H9 (cell line): Measurements from ENCODE around the gene MIEF2. TPM values are rescaled to one million over a fixed set of nuclear protein-coding genes. Genes with fewer than 3 reads are reported as not detected.

Source experiments
- DNase-seq: peaks from one replicate; pipeline ENCODE4 v3.0.0-alpha.2; 2017
- H2AFZ ChIP-seq: one replicate; pipeline ENCODE4 v1.6.1; 2013; ENCODE audit warnings: mild to moderate bottlenecking, low read length, control low read depth, moderate library complexity
- H2AK5ac ChIP-seq: 2 replicates; pipeline ENCODE4 v1.6.1; 2013; ENCODE audit warnings: low read length, control low read depth, mixed read lengths; ENCODE audit not compliant: insufficient read length
- H2BK120ac ChIP-seq: one replicate; pipeline ENCODE4 v1.6.1; 2013; ENCODE audit warnings: low read depth, mild to moderate bottlenecking, low read length, control low read depth, inconsistent platforms; ENCODE audit not compliant: poor library complexity, severe bottlenecking
- H2BK12ac ChIP-seq: 2 replicates; pipeline ENCODE4 v1.6.1; 2013; ENCODE audit warnings: low read length, control low read depth, mixed read lengths, low read depth; ENCODE audit not compliant: insufficient read length
- H2BK15ac ChIP-seq: 2 replicates; pipeline ENCODE4 v1.6.1; 2013; ENCODE audit warnings: low read depth, low read length, control low read depth
- H2BK20ac ChIP-seq: one replicate; pipeline ENCODE4 v1.6.1; 2013; ENCODE audit warnings: low read depth, mild to moderate bottlenecking, low read length, control low read depth, inconsistent platforms; ENCODE audit not compliant: poor library complexity, severe bottlenecking
- H2BK5ac ChIP-seq: 2 replicates; pipeline ENCODE4 v1.6.1; 2013; ENCODE audit warnings: low read length, control low read depth, mixed read lengths; ENCODE audit not compliant: insufficient read length
- H3K14ac ChIP-seq: 2 replicates; pipeline ENCODE4 v1.6.1; 2013; ENCODE audit warnings: low read length, control low read depth; ENCODE audit not compliant: insufficient read depth
- H3K18ac ChIP-seq: 2 replicates; pipeline ENCODE4 v1.6.1; 2013; ENCODE audit warnings: low read depth, mild to moderate bottlenecking, mixed read lengths, low read length, control low read depth; ENCODE audit not compliant: insufficient read length
- H3K23ac ChIP-seq: 2 replicates; pipeline ENCODE4 v1.6.1; 2013; ENCODE audit warnings: low read length, control low read depth, mixed read lengths, low read depth; ENCODE audit not compliant: insufficient read length
- H3K23me2 ChIP-seq: 2 replicates; pipeline ENCODE4 v1.6.1; 2013; ENCODE audit warnings: low read depth, mild to moderate bottlenecking, mixed read lengths, low read length, control low read depth; ENCODE audit not compliant: insufficient read length, poor library complexity, severe bottlenecking
- H3K27ac ChIP-seq: 2 replicates; pipeline ENCODE4 v1.5.1; 2013; ENCODE audit warnings: low read length, control low read depth, mixed read lengths, low read depth; ENCODE audit not compliant: insufficient read length
- H3K27me3 ChIP-seq: 2 replicates; pipeline ENCODE4 v1.6.1; 2013; ENCODE audit warnings: low read length, control low read depth, inconsistent platforms; ENCODE audit not compliant: insufficient read depth
- H3K4ac ChIP-seq: 2 replicates; pipeline ENCODE4 v1.6.1; 2013; ENCODE audit warnings: low read depth, mild to moderate bottlenecking, control low read depth, inconsistent platforms, low read length, moderate library complexity
- H3K4me1 ChIP-seq: 2 replicates; pipeline ENCODE4 v1.6.1; 2013; ENCODE audit warnings: low read length, control low read depth, inconsistent platforms; ENCODE audit not compliant: insufficient read depth
- H3K4me2 ChIP-seq: 2 replicates; pipeline ENCODE4 v1.6.1; 2013; ENCODE audit warnings: low read length, control low read depth, mixed read lengths; ENCODE audit not compliant: insufficient read length, insufficient read depth
- H3K56ac ChIP-seq: 2 replicates; pipeline ENCODE4 v1.6.1; 2013; ENCODE audit warnings: low read depth, mild to moderate bottlenecking, mixed read lengths, low read length, control low read depth; ENCODE audit not compliant: insufficient read length
- H3K79me1 ChIP-seq: 2 replicates; pipeline ENCODE4 v1.6.1; 2013; ENCODE audit warnings: low read depth, mild to moderate bottlenecking, moderate library complexity, low read length, control low read depth, inconsistent platforms; ENCODE audit not compliant: insufficient read depth, poor library complexity, severe bottlenecking
- H3K79me2 ChIP-seq: 2 replicates; pipeline ENCODE4 v1.6.1; 2013; ENCODE audit warnings: low read length, control low read depth, inconsistent platforms; ENCODE audit not compliant: insufficient read depth
- H3K9ac ChIP-seq: 2 replicates; pipeline ENCODE4 v1.6.1; 2013; ENCODE audit warnings: low read length, control low read depth, mixed read lengths; ENCODE audit not compliant: insufficient read length; ENCODE audit errors: extremely low read depth
- H3K9me3 ChIP-seq: one replicate; pipeline ENCODE4 v1.6.1; 2013; ENCODE audit warnings: low read depth, low read length, inconsistent platforms; ENCODE audit not compliant: control insufficient read depth
- H3T11ph ChIP-seq: one replicate; pipeline ENCODE4 v1.6.1; 2013; ENCODE audit warnings: mild to moderate bottlenecking, low read length, control low read depth, inconsistent platforms
- H4K20me1 ChIP-seq: one replicate; pipeline ENCODE4 v1.6.1; 2013; ENCODE audit not compliant: control insufficient read depth, insufficient read length, insufficient read depth
- H4K5ac ChIP-seq: 2 replicates; pipeline ENCODE4 v1.6.1; 2013; ENCODE audit warnings: low read depth, mild to moderate bottlenecking, mixed read lengths, low read length, control low read depth; ENCODE audit not compliant: insufficient read length
- H4K8ac ChIP-seq: replicated peaks from 2 replicates; pipeline ENCODE4 v1.6.1; 2013; ENCODE audit warnings: low read length, control low read depth, mixed read lengths, low read depth; ENCODE audit not compliant: insufficient read length
- H4K91ac ChIP-seq: 2 replicates; pipeline ENCODE4 v1.6.1; 2013; ENCODE audit warnings: low read depth, mild to moderate bottlenecking, moderate library complexity, mixed read lengths, low read length, control low read depth; ENCODE audit not compliant: insufficient read length
- H3K27ac Mint-ChIP-seq, 3 experiments: 2 replicates in 2 of 3; 3 replicates in 1 of 3; pipeline ENCODE4 v1.8.0; 2020 to 2021; ENCODE audit warnings: mixed read lengths in 3 of 3, mild to moderate bottlenecking in 1 of 3, moderate library complexity in 1 of 3
- H3K27me3 Mint-ChIP-seq: 2 replicates; pipeline ENCODE4 v1.8.0; 2021; ENCODE audit warnings: low read depth, mild to moderate bottlenecking, moderate library complexity, mixed read lengths
- H3K36me3 Mint-ChIP-seq, 3 experiments: 2 replicates in 2 of 3; 3 replicates in 1 of 3; pipeline ENCODE4 v1.8.0; 2020 to 2021; ENCODE audit warnings: low read depth in 3 of 3, mixed read lengths in 3 of 3; ENCODE audit not compliant: insufficient read depth in 1 of 3
- H3K4me1 Mint-ChIP-seq, 2 experiments: 2 replicates each; pipeline ENCODE4 v1.8.0; 2020; ENCODE audit warnings: mixed read lengths in 2 of 2
- H3K4me3 Mint-ChIP-seq, 2 experiments: 2 replicates in 1 of 2; 3 replicates in 1 of 2; pipeline ENCODE4 v1.8.0; 2020 to 2021; ENCODE audit warnings: mild to moderate bottlenecking in 2 of 2, mixed read lengths in 2 of 2, moderate library complexity in 1 of 2
- H3K9me3 Mint-ChIP-seq, 2 experiments: 2 replicates in 1 of 2; 3 replicates in 1 of 2; pipeline ENCODE4 v1.8.0; 2020; ENCODE audit warnings: mild to moderate bottlenecking in 2 of 2, mixed read lengths in 2 of 2, moderate library complexity in 1 of 2
- WGBS: extraction: QIAGEN DNeasy Blood & Tissue Kit; methylation state at CpG from one replicate; pipeline ENCODE4 v1.1.7; 2013; ENCODE audit warnings: missing lambda C conversion rate, low lambda C conversion rate, mixed read lengths; ENCODE audit not compliant: insufficient read length; ENCODE audit errors: extremely low coverage; 5-methylcytosine and 5-hydroxymethylcytosine counted together
- total RNA-seq: library from RNA; stranded (reverse); gene quantifications from 2 replicates; pipeline ENCODE4 v1.2.1, GENCODE V29; 2021
- TF ChIP-seq, protein P1 (sequence below): fragments of 200-600 bp; sonication (generic); conservative IDR thresholded peaks from 3 replicates; pipeline ENCODE4 v1.8.0; 2021; ENCODE audit warnings: antibody characterized with exemption, mild to moderate bottlenecking

MIEF2 gene
- total RNA-seq, 1 experiment from 2014 or later = 10.3 TPM

DNA sequence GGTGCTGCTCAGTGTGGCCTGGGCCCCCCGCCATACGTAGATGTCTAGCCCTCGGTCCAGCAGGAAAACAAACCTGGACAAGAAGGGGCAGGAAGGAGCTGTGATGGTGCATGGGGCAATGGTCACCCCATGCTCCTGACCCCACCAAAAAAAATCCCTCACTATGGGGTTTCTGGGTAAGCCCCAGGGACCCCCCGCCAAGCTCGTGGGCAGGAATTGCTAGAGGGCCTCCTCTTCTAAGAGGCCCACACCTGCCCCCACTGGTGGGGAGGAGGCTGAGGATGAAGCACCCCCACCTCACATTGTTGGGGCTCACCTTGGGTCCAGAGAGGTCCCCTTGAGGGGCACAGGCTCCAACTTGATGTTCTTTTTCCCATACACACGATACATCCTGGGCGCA is 11.7 kb upstream of the MIEF2 start:
- no peak overlapping the region for H2BK20ac ChIP-seq
- no peak overlapping the region for H2AFZ ChIP-seq
- no peak overlapping the region for H3K4me2 ChIP-seq
- H3K9me3 ChIP-seq = no peaks in the 10 kb centered on the region
- no peaks in the 10 kb centered on the region for H3K79me2 ChIP-seq
- H3K23ac ChIP-seq = no peak overlapping the region
- no CpG with 5 or more reads among the region's 7 CpGs for WGBS
- peaks cover 3% of the 10 kb centered on the region for H4K20me1 ChIP-seq
- no peak overlapping the region for H2AK5ac ChIP-seq
- no peak overlapping the region for H4K5ac ChIP-seq
- peak overlapping the region in 1 of 3 experiments; percentile 93; a peak in 1 of 7 replicates for H3K27ac Mint-ChIP-seq
- H3K79me1 ChIP-seq = no peaks in the 10 kb centered on the region
- no peak overlapping the region for H3K27ac ChIP-seq
- no peaks in the 10 kb centered on the region; the same call in 1 of the 2 replicates for H3K27me3 Mint-ChIP-seq
- H3K18ac ChIP-seq = no peak overlapping the region
- H4K8ac ChIP-seq = no peak overlapping the region
- H3K4ac ChIP-seq = no peak overlapping the region
- peaks cover 3% of the 10 kb centered on the region; the same call in 1 of the 2 replicates for H3K4me1 ChIP-seq
- H3K9me3 Mint-ChIP-seq = no peaks in the 10 kb centered on the region; a peak in 1 of 5 replicates
- H3T11ph ChIP-seq = no peak overlapping the region
- no peaks in the 10 kb centered on the region for H3K27me3 ChIP-seq
- no peak overlapping the region for H3K4me3 Mint-ChIP-seq
- no peak overlapping the region for H4K91ac ChIP-seq
- no peak overlapping the region for H3K56ac ChIP-seq
- DNase-seq = no peak
- H2BK5ac ChIP-seq = no peak overlapping the region
- H3K36me3 Mint-ChIP-seq = peaks cover 26 to 87% (median 85%) of the 10 kb centered on the region in 3 experiments; a peak in 6 of 7 replicates
- no peak overlapping the region for H3K14ac ChIP-seq
- H3K9ac ChIP-seq = no peak overlapping the region
- no peak overlapping the region for H2BK15ac ChIP-seq
- TF ChIP-seq, protein P1, sequence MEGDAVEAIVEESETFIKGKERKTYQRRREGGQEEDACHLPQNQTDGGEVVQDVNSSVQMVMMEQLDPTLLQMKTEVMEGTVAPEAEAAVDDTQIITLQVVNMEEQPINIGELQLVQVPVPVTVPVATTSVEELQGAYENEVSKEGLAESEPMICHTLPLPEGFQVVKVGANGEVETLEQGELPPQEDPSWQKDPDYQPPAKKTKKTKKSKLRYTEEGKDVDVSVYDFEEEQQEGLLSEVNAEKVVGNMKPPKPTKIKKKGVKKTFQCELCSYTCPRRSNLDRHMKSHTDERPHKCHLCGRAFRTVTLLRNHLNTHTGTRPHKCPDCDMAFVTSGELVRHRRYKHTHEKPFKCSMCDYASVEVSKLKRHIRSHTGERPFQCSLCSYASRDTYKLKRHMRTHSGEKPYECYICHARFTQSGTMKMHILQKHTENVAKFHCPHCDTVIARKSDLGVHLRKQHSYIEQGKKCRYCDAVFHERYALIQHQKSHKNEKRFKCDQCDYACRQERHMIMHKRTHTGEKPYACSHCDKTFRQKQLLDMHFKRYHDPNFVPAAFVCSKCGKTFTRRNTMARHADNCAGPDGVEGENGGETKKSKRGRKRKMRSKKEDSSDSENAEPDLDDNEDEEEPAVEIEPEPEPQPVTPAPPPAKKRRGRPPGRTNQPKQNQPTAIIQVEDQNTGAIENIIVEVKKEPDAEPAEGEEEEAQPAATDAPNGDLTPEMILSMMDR = no peak
- H2BK12ac ChIP-seq = no peak overlapping the region
- H3K4me1 Mint-ChIP-seq = peaks cover 15 to 25% of the 10 kb centered on the region in 2 experiments
- H2BK120ac ChIP-seq = no peak overlapping the region
- H3K23me2 ChIP-seq = no peaks in the 10 kb centered on the region
